Measurements from ENCODE around the gene ACHE.
"Not testable (repeated sequence)": the region's sequence is repeated elsewhere in the genome, so short reads cannot be mapped to it uniquely, and the experiment has no call there.

DNA sequence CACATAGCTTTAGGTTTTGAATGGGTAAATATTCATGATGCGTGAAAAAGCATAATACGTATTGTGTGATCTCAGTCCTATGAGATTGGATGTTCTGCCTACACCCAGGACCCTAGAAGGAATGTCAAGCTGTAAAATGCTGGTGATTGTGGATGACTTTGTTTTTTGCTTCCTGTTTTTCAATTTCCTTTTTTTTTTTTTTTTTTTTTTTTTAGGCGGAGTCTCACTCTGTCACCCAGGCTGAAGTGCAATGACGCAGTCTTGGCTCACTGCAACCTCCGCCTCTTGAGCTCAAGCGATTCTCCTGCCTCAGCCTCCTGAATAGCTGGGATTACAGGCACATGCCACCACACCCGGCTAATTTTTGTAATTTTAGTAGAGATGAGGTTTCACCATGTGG lies 14.8 kb upstream of the ACHE start:
- TF ChIP-seq, protein P1, sequence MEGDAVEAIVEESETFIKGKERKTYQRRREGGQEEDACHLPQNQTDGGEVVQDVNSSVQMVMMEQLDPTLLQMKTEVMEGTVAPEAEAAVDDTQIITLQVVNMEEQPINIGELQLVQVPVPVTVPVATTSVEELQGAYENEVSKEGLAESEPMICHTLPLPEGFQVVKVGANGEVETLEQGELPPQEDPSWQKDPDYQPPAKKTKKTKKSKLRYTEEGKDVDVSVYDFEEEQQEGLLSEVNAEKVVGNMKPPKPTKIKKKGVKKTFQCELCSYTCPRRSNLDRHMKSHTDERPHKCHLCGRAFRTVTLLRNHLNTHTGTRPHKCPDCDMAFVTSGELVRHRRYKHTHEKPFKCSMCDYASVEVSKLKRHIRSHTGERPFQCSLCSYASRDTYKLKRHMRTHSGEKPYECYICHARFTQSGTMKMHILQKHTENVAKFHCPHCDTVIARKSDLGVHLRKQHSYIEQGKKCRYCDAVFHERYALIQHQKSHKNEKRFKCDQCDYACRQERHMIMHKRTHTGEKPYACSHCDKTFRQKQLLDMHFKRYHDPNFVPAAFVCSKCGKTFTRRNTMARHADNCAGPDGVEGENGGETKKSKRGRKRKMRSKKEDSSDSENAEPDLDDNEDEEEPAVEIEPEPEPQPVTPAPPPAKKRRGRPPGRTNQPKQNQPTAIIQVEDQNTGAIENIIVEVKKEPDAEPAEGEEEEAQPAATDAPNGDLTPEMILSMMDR (CRISPR knock-in tag; IDR thresholded peaks at IDR 0.05): not testable (repeated sequence)
- TF ChIP-seq PPARG (CRISPR knock-in tag; conservative IDR thresholded peaks at IDR 0.05); SRSF1 (optimal IDR thresholded peaks at IDR 0.05; ENCODE audit: low read depth, low read length); ZFP1 (CRISPR knock-in tag; IDR thresholded peaks at IDR 0.05); TBX3 (IDR thresholded peaks at IDR 0.05; ENCODE audit: borderline replicate concordance); ARNT (IDR thresholded peaks at IDR 0.05): not testable (repeated sequence)
- TF ChIP-seq, protein P2, sequence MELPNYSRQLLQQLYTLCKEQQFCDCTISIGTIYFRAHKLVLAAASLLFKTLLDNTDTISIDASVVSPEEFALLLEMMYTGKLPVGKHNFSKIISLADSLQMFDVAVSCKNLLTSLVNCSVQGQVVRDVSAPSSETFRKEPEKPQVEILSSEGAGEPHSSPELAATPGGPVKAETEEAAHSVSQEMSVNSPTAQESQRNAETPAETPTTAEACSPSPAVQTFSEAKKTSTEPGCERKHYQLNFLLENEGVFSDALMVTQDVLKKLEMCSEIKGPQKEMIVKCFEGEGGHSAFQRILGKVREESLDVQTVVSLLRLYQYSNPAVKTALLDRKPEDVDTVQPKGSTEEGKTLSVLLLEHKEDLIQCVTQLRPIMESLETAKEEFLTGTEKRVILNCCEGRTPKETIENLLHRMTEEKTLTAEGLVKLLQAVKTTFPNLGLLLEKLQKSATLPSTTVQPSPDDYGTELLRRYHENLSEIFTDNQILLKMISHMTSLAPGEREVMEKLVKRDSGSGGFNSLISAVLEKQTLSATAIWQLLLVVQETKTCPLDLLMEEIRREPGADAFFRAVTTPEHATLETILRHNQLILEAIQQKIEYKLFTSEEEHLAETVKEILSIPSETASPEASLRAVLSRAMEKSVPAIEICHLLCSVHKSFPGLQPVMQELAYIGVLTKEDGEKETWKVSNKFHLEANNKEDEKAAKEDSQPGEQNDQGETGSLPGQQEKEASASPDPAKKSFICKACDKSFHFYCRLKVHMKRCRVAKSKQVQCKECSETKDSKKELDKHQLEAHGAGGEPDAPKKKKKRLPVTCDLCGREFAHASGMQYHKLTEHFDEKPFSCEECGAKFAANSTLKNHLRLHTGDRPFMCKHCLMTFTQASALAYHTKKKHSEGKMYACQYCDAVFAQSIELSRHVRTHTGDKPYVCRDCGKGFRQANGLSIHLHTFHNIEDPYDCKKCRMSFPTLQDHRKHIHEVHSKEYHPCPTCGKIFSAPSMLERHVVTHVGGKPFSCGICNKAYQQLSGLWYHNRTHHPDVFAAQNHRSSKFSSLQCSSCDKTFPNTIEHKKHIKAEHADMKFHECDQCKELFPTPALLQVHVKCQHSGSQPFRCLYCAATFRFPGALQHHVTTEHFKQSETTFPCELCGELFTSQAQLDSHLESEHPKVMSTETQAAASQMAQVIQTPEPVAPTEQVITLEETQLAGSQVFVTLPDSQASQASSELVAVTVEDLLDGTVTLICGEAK (IDR thresholded peaks at IDR 0.05): not testable (repeated sequence)
- TF ChIP-seq, protein P2 (CRISPR knock-in tag; IDR thresholded peaks at IDR 0.05): not testable (repeated sequence)

Measured in HepG2 (cell line).